HG02571 (cell line): ENCODE measurements around the gene FAM118B.

Experiments used
- ATAC-seq: cut with Tn5 transposase; IDR thresholded peaks from one replicate; pipeline ENCODE4 v1.9.1; 2021; ENCODE audit warnings: mild to moderate bottlenecking, moderate library complexity; ENCODE audit not compliant: unreplicated experiment

Gene FAM118B

GRCh38 chr11:126268361-126268707, 56.8 kb downstream of the FAM118B start:
- peak; percentile 0 for ATAC-seq

GRCh38 chr11:126268708-126269579, 57.4 kb downstream of the FAM118B start, which contains the start of the genes FOXRED1 and SRPRA:
TSS of gene FOXRED1 (plus strand) at chr11:126269154. CDS start at chr11:126269207, 53 bp downstream.
TSS of gene SRPRA (minus strand) at chr11:126268895. CDS start at chr11:126268804, 91 bp downstream.
- peak; percentile 99 for ATAC-seq

GRCh38 chr11:126277322-126277721, 65.7 kb downstream of the FAM118B start:
- ATAC-seq: no peak

GRCh38 chr11:126277780-126278179, 66.2 kb downstream of the FAM118B start:
- no peak for ATAC-seq

- no peak for ATAC-seq
Measured at GRCh38 chr11:126279191-126279590, 67.6 kb downstream of the FAM118B start.

GRCh38 chr11:126280595-126280994, 69.0 kb downstream of the FAM118B start:
- ATAC-seq: no peak

GRCh38 chr11:126281245-126281644, 69.7 kb downstream of the FAM118B start:
- ATAC-seq: no peak

- no peak for ATAC-seq
Measured at GRCh38 chr11:126281666-126282175, 70.1 kb downstream of the FAM118B start.

GRCh38 chr11:126282361-126282735, 70.8 kb downstream of the FAM118B start:
- ATAC-seq: no peak

- ATAC-seq: peak; percentile 63
Measured at GRCh38 chr11:126282736-126283591, 71.4 kb downstream of the FAM118B start, which contains the start of gene TIRAP. TSS of gene TIRAP (plus strand) at chr11:126283093. CDS start at chr11:126290895, 7,802 bp downstream.

- no peak for ATAC-seq
Measured at GRCh38 chr11:126284829-126285228, 73.2 kb downstream of the FAM118B start.

- ATAC-seq: no peak
Measured at GRCh38 chr11:126288237-126288636, 76.7 kb downstream of the FAM118B start.

- ATAC-seq: no peak
Measured at GRCh38 chr11:126290887-126291286, 79.3 kb downstream of the FAM118B start.

- no peak for ATAC-seq
Measured at GRCh38 chr11:126293726-126294125, 82.1 kb downstream of the FAM118B start.

- ATAC-seq: no peak
Measured at GRCh38 chr11:126297004-126297403, 85.4 kb downstream of the FAM118B start.

- peak; percentile 87 for ATAC-seq
Measured at GRCh38 chr11:126303623-126304456, 92.3 kb downstream of the FAM118B start, which contains the start of gene DCPS. TSS of gene DCPS (plus strand) at chr11:126304060. CDS start at chr11:126304081, 21 bp downstream.

- peak; percentile 0 for ATAC-seq
Measured at GRCh38 chr11:126304457-126305075, 93.0 kb downstream of the FAM118B start.

- ATAC-seq: peak; percentile 55
Measured at GRCh38 chr11:126305699-126306098, 94.1 kb downstream of the FAM118B start.

GRCh38 chr11:126307706-126308105, 96.1 kb downstream of the FAM118B start:
- ATAC-seq: no peak

- ATAC-seq: no peak
Measured at GRCh38 chr11:126308271-126308671, 96.7 kb downstream of the FAM118B start.
